ENCODE measurements around the gene CLIP2.

The CLIP2 gene

DNA sequence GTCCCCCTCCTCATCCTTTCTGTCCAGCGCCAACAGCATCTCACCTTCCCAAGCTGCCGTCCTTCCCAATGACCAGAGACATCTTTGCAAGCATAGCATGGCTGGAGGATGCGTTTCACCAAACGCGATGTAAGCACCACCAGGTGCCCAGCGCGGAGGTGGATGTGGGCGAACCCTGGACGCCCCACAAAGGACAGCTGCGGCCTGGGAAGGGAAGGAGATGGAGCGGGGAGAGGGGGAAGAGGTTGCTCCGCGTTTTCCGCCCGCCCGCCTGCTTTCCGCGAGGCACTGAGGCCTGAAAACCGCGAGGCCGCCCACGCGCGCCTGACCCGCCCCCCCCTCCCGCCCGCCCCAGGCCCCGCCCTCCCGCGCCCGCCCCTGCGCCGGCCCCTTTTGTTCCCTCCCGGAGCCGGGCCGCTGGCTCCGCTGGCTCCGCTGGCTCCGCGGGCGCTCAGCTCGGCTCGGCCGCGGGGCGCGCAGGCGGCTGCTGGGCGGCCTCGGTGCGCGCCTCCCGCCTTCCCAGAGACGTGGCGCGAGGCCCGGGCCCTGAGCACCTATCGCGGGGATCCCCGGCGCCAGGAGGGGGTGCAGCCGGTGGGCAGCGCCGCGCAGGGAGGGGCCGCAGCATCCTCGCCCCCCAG, at the start of gene CLIP2:
CLIP2 (plus strand) TSS at position 390 of the 641 bp plus-strand sequence. CDS start 28,140 bp downstream, outside the sequence.
- Histone ChIP-seq H3K9me3 (replicated peaks; ENCODE audit: insufficient read depth, low read length) (no peaks in the 10 kb centered on the region), H3K27ac (ENCODE audit: low read length) (no peak within 1 kb of the TSS), H3K36me3 (replicated peaks; ENCODE audit: insufficient read depth, low read length) (no peaks in the 10 kb centered on the region), H3K4me1 (ENCODE audit: low read length) (peaks cover 5% of the 10 kb centered on the region; the same call in 1 of the 2 replicates), H3K4me3 (ENCODE audit: low read length) (peak within 1 kb of the TSS; percentile 64), H3K9ac (ENCODE audit: low read length) (peak within 1 kb of the TSS; percentile 28; the same call in 1 of the 2 replicates), H2AFZ (ENCODE audit: low read length) (peak within 1 kb of the TSS; percentile 99), H3K79me2 (ENCODE audit: low read length) (no peaks in the 10 kb centered on the region), H3K27me3 (replicated peaks; ENCODE audit: insufficient read depth, low read length) (peaks cover 31% of the 10 kb centered on the region), H4K20me1 (ENCODE audit: insufficient read depth, low read length) (no peaks in the 10 kb centered on the region), H3K9me2 (replicated peaks; ENCODE audit: insufficient read depth, low read length) (no peaks in the 10 kb centered on the region), H3K4me2 (ENCODE audit: low read depth, low read length) (peak within 1 kb of the TSS; percentile 95), H3F3A (ENCODE audit: insufficient read depth, low read length) (no peaks in the 10 kb centered on the region)
- DNase-seq: peak; percentile 68
- TF ChIP-seq, protein P1, sequence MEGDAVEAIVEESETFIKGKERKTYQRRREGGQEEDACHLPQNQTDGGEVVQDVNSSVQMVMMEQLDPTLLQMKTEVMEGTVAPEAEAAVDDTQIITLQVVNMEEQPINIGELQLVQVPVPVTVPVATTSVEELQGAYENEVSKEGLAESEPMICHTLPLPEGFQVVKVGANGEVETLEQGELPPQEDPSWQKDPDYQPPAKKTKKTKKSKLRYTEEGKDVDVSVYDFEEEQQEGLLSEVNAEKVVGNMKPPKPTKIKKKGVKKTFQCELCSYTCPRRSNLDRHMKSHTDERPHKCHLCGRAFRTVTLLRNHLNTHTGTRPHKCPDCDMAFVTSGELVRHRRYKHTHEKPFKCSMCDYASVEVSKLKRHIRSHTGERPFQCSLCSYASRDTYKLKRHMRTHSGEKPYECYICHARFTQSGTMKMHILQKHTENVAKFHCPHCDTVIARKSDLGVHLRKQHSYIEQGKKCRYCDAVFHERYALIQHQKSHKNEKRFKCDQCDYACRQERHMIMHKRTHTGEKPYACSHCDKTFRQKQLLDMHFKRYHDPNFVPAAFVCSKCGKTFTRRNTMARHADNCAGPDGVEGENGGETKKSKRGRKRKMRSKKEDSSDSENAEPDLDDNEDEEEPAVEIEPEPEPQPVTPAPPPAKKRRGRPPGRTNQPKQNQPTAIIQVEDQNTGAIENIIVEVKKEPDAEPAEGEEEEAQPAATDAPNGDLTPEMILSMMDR (IDR thresholded peaks at IDR 0.05; ENCODE audit: low read length): no peak
- TF ChIP-seq EZH2 (optimal IDR thresholded peaks at IDR 0.05; ENCODE audit: low read depth, low read length) (no peak), EZH2phosphoT487 (IDR thresholded peaks at IDR 0.05; ENCODE audit: low read length) (no peak)

- Histone ChIP-seq H3K9me2 (replicated peaks; ENCODE audit: insufficient read depth, low read length) (no peaks in the 10 kb centered on the region), H3F3A (ENCODE audit: insufficient read depth, low read length) (no peaks in the 10 kb centered on the region), H3K4me1 (ENCODE audit: low read length) (no peaks in the 10 kb centered on the region), H3K36me3 (replicated peaks; ENCODE audit: insufficient read depth, low read length) (peaks cover 6% of the 10 kb centered on the region; the same call in 1 of the 2 replicates), H3K4me3 (ENCODE audit: low read length) (no peak overlapping the region), H3K9ac (ENCODE audit: low read length) (no peak overlapping the region), H3K9me3 (replicated peaks; ENCODE audit: insufficient read depth, low read length) (no peaks in the 10 kb centered on the region), H3K27ac (ENCODE audit: low read length) (no peak overlapping the region), H2AFZ (ENCODE audit: low read length) (no peak overlapping the region), H3K79me2 (ENCODE audit: low read length) (0 out of 2 replicates have a peak, but pooled peaks cover 4% of the 10 kb centered on the region), H3K27me3 (replicated peaks; ENCODE audit: insufficient read depth, low read length) (no peaks in the 10 kb centered on the region), H4K20me1 (ENCODE audit: insufficient read depth, low read length) (no peaks in the 10 kb centered on the region), H3K4me2 (ENCODE audit: low read depth, low read length) (no peak overlapping the region)
- TF ChIP-seq EZH2phosphoT487 (IDR thresholded peaks at IDR 0.05; ENCODE audit: low read length) (no peak), EZH2 (optimal IDR thresholded peaks at IDR 0.05; ENCODE audit: low read depth, low read length) (no peak)
- TF ChIP-seq, protein P1 (IDR thresholded peaks at IDR 0.05; ENCODE audit: low read length): no peak
- no peak for DNase-seq
Observed at GRCh38 chr7:74240482-74240881, 48.7 kb upstream of the CLIP2 start.

- no peak overlapping the region for H3K27ac ChIP-seq (ENCODE audit: low read length)
- H3K4me2 ChIP-seq (ENCODE audit: low read depth, low read length): no peak overlapping the region
- H3K9me2 ChIP-seq (replicated peaks; ENCODE audit: insufficient read depth, low read length): no peaks in the 10 kb centered on the region
Observed at GRCh38 chr7:74242122-74242443, 47.1 kb upstream of the CLIP2 start.

More at GRCh38 chr7:74242122-74242443, 47.1 kb upstream of the CLIP2 start:
- H3K9me3 ChIP-seq (replicated peaks; ENCODE audit: insufficient read depth, low read length): no peaks in the 10 kb centered on the region
- no peak overlapping the region for H3K4me3 ChIP-seq (ENCODE audit: low read length)
- H4K20me1 ChIP-seq (ENCODE audit: insufficient read depth, low read length): no peaks in the 10 kb centered on the region
- DNase-seq: no peak
- no peaks in the 10 kb centered on the region for H3F3A ChIP-seq (ENCODE audit: insufficient read depth, low read length)
- no peak for TF ChIP-seq EZH2phosphoT487 (IDR thresholded peaks at IDR 0.05; ENCODE audit: low read length)
- TF ChIP-seq EZH2 (optimal IDR thresholded peaks at IDR 0.05; ENCODE audit: low read depth, low read length): no peak
- TF ChIP-seq, protein P1 (IDR thresholded peaks at IDR 0.05; ENCODE audit: low read length): no peak
- H3K4me1 ChIP-seq (ENCODE audit: low read length): no peaks in the 10 kb centered on the region
- no peak overlapping the region for H2AFZ ChIP-seq (ENCODE audit: low read length)
- H3K36me3 ChIP-seq (replicated peaks; ENCODE audit: insufficient read depth, low read length): peaks cover 6% of the 10 kb centered on the region; the same call in 1 of the 2 replicates
- 0 out of 2 replicates have a peak, but pooled peaks cover 4% of the 10 kb centered on the region for H3K79me2 ChIP-seq (ENCODE audit: low read length)
- H3K9ac ChIP-seq (ENCODE audit: low read length): no peak overlapping the region
- H3K27me3 ChIP-seq (replicated peaks; ENCODE audit: insufficient read depth, low read length): no peaks in the 10 kb centered on the region

Data from MM.1S (cell line).